NK-92 treated with Interleukin-12 subunit alpha and Interleukin-12 subunit beta, amount 100 ng/mL, for 24 hours (cell line): ENCODE data around the gene RCSD1.
"Not testable (repeated sequence)": the region's sequence is repeated elsewhere in the genome, so short reads cannot be mapped to it uniquely, and the experiment has no call there.

Experiments
- DNase-seq: peaks from one replicate; lab custom pipeline; 2025; lab: John Stamatoyannopoulos, UW

The RCSD1 gene

DNA sequence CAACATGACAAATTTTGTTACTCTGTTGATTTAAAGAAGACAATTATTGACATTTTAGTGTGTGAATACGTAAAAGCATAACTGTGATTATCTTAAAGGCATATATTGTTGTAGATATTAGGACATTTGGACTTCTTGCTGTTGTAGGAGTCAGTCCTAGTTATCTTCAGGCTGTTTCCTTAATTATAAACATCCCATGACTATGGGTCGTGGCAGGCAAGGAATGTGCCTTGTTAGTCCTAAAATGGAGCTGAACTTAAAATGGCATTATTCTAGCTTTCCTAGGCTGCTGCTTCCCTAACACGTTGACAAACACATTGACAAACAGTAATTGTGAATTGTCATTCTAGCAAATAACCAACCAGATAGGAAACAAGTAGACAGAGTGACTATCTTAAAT, 87.3 kb downstream of the RCSD1 start:
- no peak for DNase-seq

GRCh38 chr1:167718914-167719691, 89.1 kb downstream of the RCSD1 start:
- DNase-seq: no peak

DNA sequence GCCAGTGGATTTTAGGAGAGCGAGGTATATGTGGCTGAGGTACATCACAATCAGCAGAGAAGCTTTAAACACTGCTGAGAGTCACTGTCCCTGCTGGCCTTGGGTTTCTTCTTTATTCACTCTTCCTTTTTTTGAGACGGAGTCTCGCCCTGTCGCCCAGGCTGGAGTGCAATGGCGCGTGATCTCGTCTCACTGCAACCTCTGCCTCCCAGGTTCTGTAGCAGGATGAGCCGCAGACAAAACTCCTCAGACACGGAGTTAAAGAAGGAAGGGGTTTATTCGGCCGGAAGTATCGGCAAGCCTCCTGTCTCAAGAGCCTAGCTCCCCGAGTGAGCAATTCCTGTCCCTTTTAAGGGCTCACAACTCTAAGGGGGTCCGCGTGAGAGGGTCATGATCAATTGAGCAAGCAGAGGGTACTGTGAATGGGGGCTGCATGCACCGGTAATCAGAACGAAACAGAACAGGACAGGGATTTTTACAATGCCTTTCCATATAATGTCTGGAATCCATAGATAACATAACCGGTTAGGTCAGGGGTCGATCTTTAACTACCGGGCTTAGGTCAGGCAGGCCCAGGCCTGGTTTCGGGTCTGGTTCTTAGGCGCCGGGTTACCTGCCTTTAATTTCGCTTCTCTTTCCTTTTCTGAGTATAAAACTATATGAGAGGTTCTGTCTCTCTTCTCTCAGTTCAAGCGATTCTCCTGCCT, 89.8 kb downstream of the RCSD1 start:
- not testable (repeated sequence) for DNase-seq

DNA sequence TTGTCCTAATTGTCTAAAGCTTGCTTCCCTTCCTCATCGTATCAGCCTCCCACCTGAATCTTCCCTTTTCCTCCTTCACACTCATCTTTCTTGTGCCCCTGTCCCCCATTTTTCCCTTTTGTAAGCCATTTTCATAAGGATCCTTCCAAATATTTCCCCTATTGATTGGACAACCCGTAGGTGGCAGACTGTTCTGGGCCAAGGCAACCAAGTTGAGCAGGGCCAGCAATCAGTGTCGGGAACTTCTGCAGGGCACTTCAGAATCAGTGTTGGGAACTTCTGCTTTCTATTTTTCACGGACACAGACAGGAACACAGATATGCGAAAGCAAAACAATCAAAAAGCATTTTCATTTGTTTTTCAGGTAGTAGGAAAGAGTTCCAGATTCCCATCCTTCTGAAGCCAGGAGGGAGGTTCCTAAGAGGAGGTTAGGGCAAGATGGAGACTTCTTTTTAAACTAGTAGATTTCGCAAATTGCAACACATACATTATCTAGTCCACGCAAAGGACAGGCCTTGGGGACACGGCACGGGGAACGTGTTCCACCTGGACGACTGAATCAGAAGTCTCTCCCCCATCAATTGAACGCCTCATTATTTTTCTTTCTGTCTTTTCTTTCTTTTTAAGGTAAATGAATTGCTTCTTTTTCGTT, 91.1 kb downstream of the RCSD1 start:
- no peak for DNase-seq

DNA sequence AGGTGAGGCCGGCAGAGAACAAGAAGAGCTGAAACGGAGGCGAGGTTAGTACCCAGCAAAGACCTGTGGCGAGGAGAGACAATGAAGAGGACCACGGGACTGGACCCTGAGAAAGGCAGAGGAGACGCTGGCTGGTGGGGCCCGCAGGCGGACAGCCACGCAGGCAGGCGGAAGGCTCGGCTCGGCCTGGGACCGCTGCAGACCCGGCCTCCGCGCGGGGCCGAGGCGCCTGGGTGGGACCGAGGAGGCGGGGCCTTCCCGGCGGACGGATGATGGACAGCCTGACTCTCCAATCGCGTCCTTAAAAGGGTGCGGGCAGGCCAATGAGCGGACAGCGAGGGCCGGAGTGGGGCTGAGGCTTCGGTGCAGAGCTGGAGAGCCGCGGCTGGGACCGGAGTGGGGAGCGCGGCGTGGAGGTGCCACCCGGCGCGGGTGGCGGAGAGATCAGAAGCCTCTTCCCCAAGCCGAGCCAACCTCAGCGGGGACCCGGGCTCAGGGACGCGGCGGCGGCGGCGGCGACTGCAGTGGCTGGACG, 91.7 kb downstream of the RCSD1 start, which contains the start of gene MPZL1:
MPZL1 (plus strand) TSS at position 366 of the 535 bp plus-strand sequence. CDS start 170 bp downstream, outside the sequence.
- peak; percentile 70 for DNase-seq

DNA sequence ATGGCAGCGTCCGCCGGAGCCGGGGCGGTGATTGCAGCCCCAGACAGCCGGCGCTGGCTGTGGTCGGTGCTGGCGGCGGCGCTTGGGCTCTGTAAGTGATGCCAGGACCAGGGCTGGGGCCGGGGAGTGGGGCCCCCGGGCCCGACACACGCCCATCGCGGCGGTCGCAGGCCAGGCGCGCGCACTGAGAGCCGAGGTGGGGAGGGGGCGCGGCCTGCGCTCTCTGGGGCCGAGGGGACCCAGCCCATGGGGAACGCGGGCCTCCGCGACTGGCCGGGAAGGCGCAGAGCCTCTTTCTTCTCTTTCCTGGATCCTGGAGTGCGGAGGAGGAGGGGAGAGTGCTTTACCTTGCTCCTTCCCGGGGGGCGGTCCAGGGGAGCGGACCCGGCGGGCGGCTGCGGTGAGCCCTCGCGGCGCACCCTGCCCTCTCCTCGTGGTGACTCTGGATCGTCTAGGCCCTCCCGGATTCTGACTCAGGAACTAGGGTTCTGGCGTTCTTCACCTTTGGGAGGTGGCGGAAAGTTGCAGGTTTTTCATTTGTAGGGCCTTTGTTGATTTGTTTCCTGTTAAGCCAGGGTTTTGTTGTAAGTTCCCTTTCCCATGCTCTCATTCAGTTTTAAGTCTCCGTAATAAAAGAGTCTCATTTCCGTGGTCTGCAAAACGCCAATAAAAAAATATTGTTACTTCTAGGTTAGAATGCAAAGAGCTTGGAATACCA, 92.3 kb downstream of the RCSD1 start:
- no peak for DNase-seq

- DNase-seq: no peak
These were observed 92.8 kb downstream of the RCSD1 start for GRCh38 chr1:167722870-167723251.

DNA sequence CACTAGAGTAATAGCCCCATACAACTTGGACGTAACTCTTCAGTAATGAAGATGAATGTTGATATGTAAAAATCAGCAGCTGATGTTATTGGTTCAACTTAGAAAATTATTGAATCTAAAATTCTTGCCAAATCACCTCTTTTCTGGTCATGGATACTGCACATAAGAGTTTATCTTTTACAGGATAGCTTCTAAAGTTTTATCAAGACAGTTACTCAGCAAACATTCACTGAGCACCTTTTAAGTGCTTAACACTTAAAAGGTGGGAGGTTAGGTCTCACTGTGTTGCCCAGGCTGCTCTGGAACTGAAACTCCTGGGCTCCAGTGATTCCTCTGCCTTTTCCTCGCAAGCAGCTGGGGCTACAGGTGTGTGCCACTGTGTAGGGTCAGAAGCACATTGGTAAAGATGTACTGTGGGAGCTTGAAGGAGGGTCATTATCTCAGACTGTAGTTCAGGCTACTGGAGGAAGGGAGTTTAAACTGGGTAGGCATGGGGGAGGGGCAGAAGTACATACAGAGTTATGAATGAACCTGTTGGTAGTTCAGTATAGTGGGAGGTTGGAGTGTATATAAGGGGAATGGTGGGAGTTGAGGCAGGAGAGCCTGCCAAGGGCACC, 93.8 kb downstream of the RCSD1 start:
- DNase-seq: no peak

- DNase-seq: no peak
These were observed 96.0 kb downstream of the RCSD1 start for GRCh38 chr1:167726008-167726407.

- DNase-seq: no peak
These were observed 98.9 kb downstream of the RCSD1 start for GRCh38 chr1:167728818-167729410.

DNA sequence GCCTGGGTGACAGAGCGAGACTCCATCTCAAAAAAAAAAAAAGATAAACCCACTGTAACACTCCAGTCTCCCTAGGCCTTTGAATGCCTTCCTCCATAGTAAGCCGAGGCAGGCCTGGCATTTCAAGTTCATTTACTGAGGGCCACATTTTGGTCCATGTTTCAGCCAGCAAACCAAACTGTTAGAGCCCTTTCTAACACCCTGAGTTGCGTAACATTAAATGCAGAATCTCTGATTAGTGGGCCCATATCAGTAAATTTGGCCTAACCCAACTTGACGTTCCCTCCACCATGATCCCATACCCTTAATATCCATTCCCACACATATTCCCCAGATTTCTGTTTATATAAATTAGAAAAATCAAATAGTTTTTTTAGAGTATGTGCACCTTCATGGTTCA, 104.2 kb downstream of the RCSD1 start:
- no peak for DNase-seq

DNA sequence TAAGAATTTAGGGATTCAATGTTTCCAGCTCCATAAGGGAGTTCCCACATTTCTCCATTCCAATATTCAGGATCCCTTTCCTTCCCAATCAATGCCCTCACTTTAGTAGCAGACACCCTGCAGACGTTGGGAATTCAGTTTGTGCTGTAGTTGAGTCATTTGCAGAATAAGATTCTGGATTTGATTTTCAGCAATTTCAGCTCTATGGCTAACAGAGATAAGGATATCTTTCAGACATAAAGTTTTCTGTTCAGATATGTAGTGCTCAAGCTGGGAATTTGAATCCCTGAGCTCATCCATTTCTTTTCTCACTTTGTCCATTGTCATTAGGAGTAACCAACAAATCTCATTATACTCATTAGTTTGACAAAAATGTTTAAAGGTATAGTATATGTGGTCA, 104.8 kb downstream of the RCSD1 start:
- DNase-seq: no peak

DNA sequence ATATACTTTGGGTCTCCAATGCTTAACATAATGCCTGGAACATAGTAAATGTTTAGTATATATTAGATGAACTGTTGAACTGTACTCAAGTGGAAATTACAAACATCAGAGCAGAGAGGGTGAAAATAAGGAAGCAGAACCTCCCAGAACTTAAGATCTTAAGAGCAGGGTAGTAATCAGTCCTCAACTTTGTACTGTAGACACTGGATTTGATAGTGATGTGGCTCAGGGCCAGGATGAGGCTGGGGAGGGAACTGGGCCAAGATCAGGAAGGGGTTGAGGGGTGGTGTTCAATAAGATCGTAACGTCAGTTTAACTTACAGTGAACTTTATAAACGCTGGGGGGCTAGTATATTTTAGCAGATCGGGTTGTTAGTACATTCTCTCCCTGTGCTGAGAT, 107.1 kb downstream of the RCSD1 start:
- no peak for DNase-seq

- no peak for DNase-seq
These were observed 108.1 kb downstream of the RCSD1 start for GRCh38 chr1:167738158-167738557.

GRCh38 chr1:167739752-167740151, 109.7 kb downstream of the RCSD1 start:
- no peak for DNase-seq

- DNase-seq: not testable (repeated sequence)
These were observed 111.1 kb downstream of the RCSD1 start for GRCh38 chr1:167741103-167741502.

- DNase-seq: not testable (repeated sequence)
These were observed 112.5 kb downstream of the RCSD1 start for GRCh38 chr1:167742392-167743057.

DNA sequence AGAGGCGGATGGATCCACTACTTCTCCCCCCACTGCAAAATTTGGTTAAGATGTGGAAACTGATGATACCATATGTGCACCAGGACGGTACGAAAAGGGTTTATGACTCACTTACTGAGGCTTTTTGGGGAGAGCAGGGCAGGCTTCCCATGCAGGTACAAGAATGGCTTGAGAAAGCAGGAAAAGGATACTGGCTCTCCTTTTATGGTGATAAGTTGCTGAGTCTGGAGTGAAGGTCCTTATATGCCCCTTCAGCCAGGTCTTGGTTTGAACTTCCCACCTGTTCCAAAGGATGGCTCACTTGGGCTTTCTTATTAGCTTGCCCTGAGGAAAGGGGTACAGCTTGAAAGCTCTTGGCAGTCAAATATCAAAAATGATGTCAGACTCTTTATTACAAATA, 114.9 kb downstream of the RCSD1 start:
- DNase-seq: no peak

DNA sequence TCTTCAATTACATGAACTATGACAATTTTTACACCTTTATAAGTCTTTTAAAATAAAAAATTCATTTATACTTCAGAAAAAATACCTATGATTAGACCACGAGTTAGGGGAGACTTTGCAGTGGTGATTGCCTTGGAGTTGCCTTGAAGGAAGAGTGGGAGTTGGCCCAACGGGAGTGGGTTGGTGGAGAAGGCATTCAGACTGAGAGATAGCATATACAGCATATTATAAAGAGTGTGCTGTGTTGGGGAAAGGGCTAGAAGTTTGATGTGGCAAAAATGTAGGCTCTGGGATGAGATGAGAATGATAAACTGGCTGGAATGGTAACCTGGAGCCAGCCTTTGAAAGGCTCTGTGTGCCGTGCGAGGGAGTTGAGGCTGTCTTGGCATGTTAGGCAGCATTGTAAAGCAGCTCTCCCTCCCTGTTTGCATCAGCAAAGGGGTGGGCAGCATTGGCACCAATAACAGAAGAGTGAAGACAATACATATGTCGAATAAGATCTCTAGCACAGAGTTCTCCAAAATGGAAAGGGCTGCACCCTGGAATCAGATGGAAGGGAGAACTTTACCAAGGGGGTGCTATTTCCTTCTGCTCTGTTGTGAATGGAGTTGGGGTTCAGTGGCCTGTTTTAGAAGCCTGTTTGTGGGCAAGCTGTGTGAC, 116.1 kb downstream of the RCSD1 start:
- DNase-seq: no peak
